Gastroesophageal sphincter (tissue), 4 donors: ENCODE measurements around the gene MAST3. TPM values are rescaled to one million over a fixed set of nuclear protein-coding genes. Genes with fewer than 3 reads are reported as not detected.
A peak's percentile ranks its signal among the peaks of the same experiment; 100 is the strongest.

Source experiments
- ATAC-seq: fragments of 150-250 bp; one replicate; pipeline ENCODE4 v1.9.1; 2016; ENCODE audit warnings: mild to moderate bottlenecking, moderate library complexity
- H3K27ac ChIP-seq, 4 donors: fragments of 200-600 bp; sonication (generic) in 3 of 4; 1 replicate in 3 of 4; 2 replicates in 1 of 4; pipeline ENCODE4 v1.5.1; 2016 to 2019
- H3K27me3 ChIP-seq: fragments of 200-600 bp; sonication (generic); one replicate; pipeline ENCODE4 v1.5.1; 2019
- H3K36me3 ChIP-seq, 2 donors: fragments of 200-600 bp; sonication (generic); one replicate each; pipeline ENCODE4 v1.5.1; 2019; ENCODE audit warnings: control low read depth in 1 of 2
- H3K4me1 ChIP-seq, 3 donors: fragments of 200-600 bp; sonication (generic); 1 replicate in 2 of 3; 2 replicates in 1 of 3; pipeline ENCODE4 v1.5.1; 2016 to 2019; ENCODE audit warnings: control low read depth in 2 of 3
- H3K4me3 ChIP-seq, 2 donors: fragments of 200-600 bp; sonication (generic); one replicate each; pipeline ENCODE4 v1.5.1; 2019; ENCODE audit warnings: mild to moderate bottlenecking in 1 of 2, moderate library complexity in 1 of 2
- H3K9me3 ChIP-seq, 3 donors: fragments of 200-600 bp; sonication (generic); one replicate each; pipeline ENCODE4 v1.5.1; 2017 to 2019; ENCODE audit warnings: control low read depth in 2 of 3
- CTCF ChIP-seq, 4 experiments: fragments of 200-600 bp in 2 of 4; fragments of 450-650 bp in 2 of 4; sonication (generic) in 1 of 4; IDR thresholded peaks; one replicate each; pipeline ENCODE4 v1.5.1; 2017 to 2019; ENCODE audit warnings: antibody characterized with exemption in 4 of 4, mild to moderate bottlenecking in 2 of 4, moderate library complexity in 2 of 4
- EP300 ChIP-seq: sonication (generic); formaldehyde crosslinking; IDR thresholded peaks from one replicate; pipeline ENCODE4 v1.6.1; 2017; ENCODE audit warnings: antibody characterized with exemption, mild to moderate bottlenecking
- POLR2A ChIP-seq, 2 donors: fragments of 450-650 bp; IDR thresholded peaks; one replicate each; pipeline ENCODE4 v1.6.1; 2017; ENCODE audit warnings: antibody characterized with exemption in 2 of 2, mild to moderate bottlenecking in 2 of 2, moderate library complexity in 1 of 2
- POLR2AphosphoS5 ChIP-seq: sonication (generic); formaldehyde crosslinking; IDR thresholded peaks from one replicate; pipeline ENCODE4 v1.6.1; 2017; ENCODE audit warnings: antibody characterized with exemption
- WGBS, 2 donors: methylation state at CpG; one replicate each; pipeline ENCODE4 v1.1.5; 2018; ENCODE audit warnings: low coverage in 1 of 2; 5-methylcytosine and 5-hydroxymethylcytosine counted together
- total RNA-seq, 4 donors: library from RNA; depleted of rRNA; stranded (reverse); fragments of >200 nt; gene quantifications; one replicate each; pipeline ENCODE4 v1.1.0, GENCODE V29; 2016

The MAST3 gene
- total RNA-seq, 4 donors from 2014 or later, result 3.3 to 8.8 (median 4.8) TPM

- Histone ChIP-seq H3K4me1 (peaks cover 0 to 33% (median 16%) of the 10 kb centered on the region in 3 donors), H3K36me3 (no peaks in the 10 kb centered on the region), H3K27ac (no peak overlapping the region), H3K4me3 (no peak overlapping the region), H3K27me3 (peaks cover 43% of the 10 kb centered on the region), H3K9me3 (no peaks in the 10 kb centered on the region)
- WGBS, 2 donors, result 58% methylated on average over 2 of the region's 2 CpGs; no CpG with 5 or more reads in 1 of the 2 donors
- no peak for ATAC-seq
- no peak for TF ChIP-seq POLR2AphosphoS5
- TF ChIP-seq CTCF (IDR thresholded peaks at IDR 0.05), result no peak
- no peak for TF ChIP-seq POLR2A (IDR thresholded peaks at IDR 0.05)
- TF ChIP-seq EP300, result no peak
These were observed 11.3 kb downstream of the MAST3 start for GRCh38 chr19:18108897-18109296.

GRCh38 chr19:18109341-18109732, 11.8 kb downstream of the MAST3 start:
- WGBS, 2 donors, result 40% methylated on average over 4 of the region's 12 CpGs; no CpG with 5 or more reads in 1 of the 2 donors
- Histone ChIP-seq H3K4me1 (peaks cover 0 to 28% (median 16%) of the 10 kb centered on the region in 3 donors), H3K27ac (peak overlapping the region in 2 of 4 donors; percentile 66 to 75), H3K27me3 (peaks cover 43% of the 10 kb centered on the region), H3K36me3 (no peaks in the 10 kb centered on the region), H3K9me3 (no peaks in the 10 kb centered on the region), H3K4me3 (peak overlapping the region; percentile 34 to 78)
- TF ChIP-seq CTCF (IDR thresholded peaks at IDR 0.05) (no peak), POLR2AphosphoS5 (no peak), EP300 (no peak), POLR2A (IDR thresholded peaks at IDR 0.05) (no peak)
- ATAC-seq, result peak; percentile 8

- peak overlapping the region in 3 of 4 donors; percentile 63 to 75 (median 66) for H3K27ac ChIP-seq
- H3K4me1 ChIP-seq, result peaks cover 0 to 22% (median 12%) of the 10 kb centered on the region in 3 donors
- WGBS, 2 donors, result 0% methylated on average over 4 to 7 of the region's 92 CpGs
- TF ChIP-seq POLR2A (IDR thresholded peaks at IDR 0.05), result peak; percentile 37 to 42
- TF ChIP-seq EP300, result no peak
- TF ChIP-seq CTCF (IDR thresholded peaks at IDR 0.05), result peak in 2 of 4 experiments; percentile 1 to 5
- no peak for TF ChIP-seq POLR2AphosphoS5
- H3K4me3 ChIP-seq, result peak overlapping the region; percentile 34 to 78
- H3K36me3 ChIP-seq, result no peaks in the 10 kb centered on the region
- no peaks in the 10 kb centered on the region for H3K9me3 ChIP-seq
- peaks cover 37% of the 10 kb centered on the region for H3K27me3 ChIP-seq
- peak; percentile 83 for ATAC-seq
These were observed 12.4 kb downstream of the MAST3 start for GRCh38 chr19:18109733-18110608.

- peaks cover 0 to 22% (median 12%) of the 10 kb centered on the region in 3 donors for H3K4me1 ChIP-seq
- H3K27ac ChIP-seq, result peak overlapping the region in 1 of 4 donors; percentile 75
- no peak for TF ChIP-seq CTCF (IDR thresholded peaks at IDR 0.05)
- no peak for TF ChIP-seq POLR2A (IDR thresholded peaks at IDR 0.05)
- no peak for TF ChIP-seq EP300
- TF ChIP-seq POLR2AphosphoS5, result no peak
- peak overlapping the region; percentile 34 to 78 for H3K4me3 ChIP-seq
- H3K9me3 ChIP-seq, result no peaks in the 10 kb centered on the region
- 0 to 81% methylated on average over 4 of the region's 22 CpGs for WGBS, 2 donors
- peaks cover 29% of the 10 kb centered on the region for H3K27me3 ChIP-seq
- ATAC-seq, result no peak
- no peaks in the 10 kb centered on the region for H3K36me3 ChIP-seq
These were observed 13.1 kb downstream of the MAST3 start for GRCh38 chr19:18110609-18111232.
